HG02884 (cell line): ENCODE data around the gene ZNF750.

Experiments
- ATAC-seq: cut with Tn5 transposase; IDR thresholded peaks from one replicate; pipeline ENCODE4 v1.9.1; 2021; ENCODE audit warnings: mild to moderate bottlenecking, moderate library complexity; ENCODE audit not compliant: unreplicated experiment

ZNF750 gene

GRCh38 chr17:82860606-82861392 lies 21.0 kb upstream of the ZNF750 start:
- ATAC-seq = no peak

- no peak for ATAC-seq
Measured at GRCh38 chr17:82859431-82860403, 19.9 kb upstream of the ZNF750 start.

- ATAC-seq = no peak
Measured at GRCh38 chr17:82858376-82859126, 18.7 kb upstream of the ZNF750 start.

GRCh38 chr17:82856361-82856760 lies 16.5 kb upstream of the ZNF750 start:
- no peak for ATAC-seq

GRCh38 chr17:82854226-82854625 lies 14.4 kb upstream of the ZNF750 start:
- ATAC-seq = no peak

GRCh38 chr17:82851381-82851780 lies 11.6 kb upstream of the ZNF750 start:
- ATAC-seq = no peak

- ATAC-seq = no peak
Measured at GRCh38 chr17:82849076-82849945, 9.5 kb upstream of the ZNF750 start.

- no peak for ATAC-seq
Measured at GRCh38 chr17:82848022-82848592, 8.3 kb upstream of the ZNF750 start.

- no peak for ATAC-seq
Measured at GRCh38 chr17:82846061-82846691, 6.4 kb upstream of the ZNF750 start.

GRCh38 chr17:82845163-82845807 lies 5.5 kb upstream of the ZNF750 start:
- ATAC-seq = no peak

- no peak for ATAC-seq
Measured at GRCh38 chr17:82844796-82845162, 5.0 kb upstream of the ZNF750 start.

GRCh38 chr17:82843904-82844680 lies 4.3 kb upstream of the ZNF750 start:
- ATAC-seq = no peak

GRCh38 chr17:82841921-82842596 lies 2.2 kb upstream of the ZNF750 start:
- no peak for ATAC-seq

- no peak for ATAC-seq
Measured at GRCh38 chr17:82840431-82840831, 609 bp upstream of the ZNF750 start.

GRCh38 chr17:82838386-82839063 lies 1.3 kb downstream of the ZNF750 start:
- no peak for ATAC-seq

- no peak for ATAC-seq
Measured at GRCh38 chr17:82837586-82838320, 2.1 kb downstream of the ZNF750 start.
